HCT116 (cell line): ENCODE data around the gene GAK. TPM values are rescaled to one million over a fixed set of nuclear protein-coding genes. Genes with fewer than 3 reads are reported as not detected.

Experiments used
- ATAC-seq: fragments of 200-7000 bp; cut with Tn5 transposase; 2 replicates; pipeline ENCODE4 v1.9.1; 2020; ENCODE audit warnings: mild to moderate bottlenecking, moderate library complexity
- BruUV-seq: library from RNA; stranded (reverse); fragments of 400-500 nt; replicated peaks from 2 replicates; lab custom pipeline; 2021; lab: Mats Ljungman, UMichigan
- CTCF ChIA-PET: fragments of 300-600 bp; sonication (Branson Sonifier 250); formaldehyde crosslinking; loops from one replicate; lab custom pipeline; 2021; ENCODE audit warnings: antibody characterized with exemption; lab: Charles Lee
- POLR2A ChIA-PET: fragments of 300-600, 350-600 bp; sonication (Branson Sonifier 250); formaldehyde crosslinking; loops from one replicate; lab custom pipeline; 2021; ENCODE audit warnings: antibody characterized with exemption; lab: Charles Lee
- RAD21 ChIA-PET, 2 experiments: fragments of 300-600 bp; sonication (Branson Sonifier 250); formaldehyde crosslinking; loops; one replicate each; lab custom pipeline; 2023; ENCODE audit warnings: low total read pairs in 2 of 2; ENCODE audit not compliant: uncharacterized antibody in 2 of 2, unreplicated experiment in 2 of 2, low non-redundant PET in 1 of 2; lab: Charles Lee
- DNase-seq: peaks from one replicate; pipeline ENCODE4 v3.0.0-alpha.2; 2010; ENCODE audit warnings: low read depth, low spot score
- H2AFZ ChIP-seq: fragments of 200-600 bp; shearing (Covaris generic), sonication (generic); 2 replicates; pipeline ENCODE4 v1.6.1; 2017; ENCODE audit warnings: low read depth, mixed run types, mixed read lengths, antibody characterized with exemption, low read length; ENCODE audit not compliant: poor library complexity, severe bottlenecking
- H3K27ac ChIP-seq: 2 replicates; pipeline ENCODE4 v1.5.1; 2012; ENCODE audit warnings: low read depth, low read length
- H3K27me3 ChIP-seq: fragments of 200-600 bp; sonication (generic); 2 replicates; pipeline ENCODE4 v1.6.1; 2016; ENCODE audit warnings: mixed run types, low read length, mixed read lengths; ENCODE audit not compliant: insufficient read depth
- H3K36me3 ChIP-seq, 2 experiments: fragments of 200-500 bp in 1 of 2; fragments of 200-600 bp in 1 of 2; sonication (Bioruptor generic) in 1 of 2; sonication (generic) in 1 of 2; 2 replicates each; pipeline versions ENCODE4 v1.5.1 to v1.6.1; 2014 to 2016; ENCODE audit warnings: low read length in 2 of 2, inconsistent platforms in 1 of 2, mixed read lengths in 1 of 2, mixed run types in 1 of 2; ENCODE audit not compliant: insufficient read depth in 2 of 2, control insufficient read depth in 1 of 2
- H3K4me1 ChIP-seq, 2 experiments: fragments of 200-600 bp in 1 of 2; sonication (generic) in 1 of 2; 2 replicates each; pipeline versions ENCODE4 v1.5.1 to v1.6.1; 2012 to 2017; ENCODE audit warnings: low read length in 2 of 2, inconsistent platforms in 1 of 2, mild to moderate bottlenecking in 1 of 2, mixed read lengths in 1 of 2, mixed run types in 1 of 2, moderate library complexity in 1 of 2; ENCODE audit not compliant: insufficient read depth in 2 of 2, control insufficient read depth in 1 of 2
- H3K4me2 ChIP-seq: fragments of 200-600 bp; sonication (generic); 2 replicates; pipeline ENCODE4 v1.6.1; 2017; ENCODE audit warnings: mixed run types, low read length, mixed read lengths
- H3K4me3 ChIP-seq, 2 experiments: fragments of 200-600 bp in 1 of 2; sonication (generic) in 1 of 2; replicated peaks in 1 of 2; 2 replicates each; pipeline ENCODE4 v1.5.1; 2011 to 2016; ENCODE audit warnings: low read length in 2 of 2, control low read depth in 1 of 2, low read depth in 1 of 2, mild to moderate bottlenecking in 1 of 2, mixed read lengths in 1 of 2, mixed run types in 1 of 2
- H3K79me2 ChIP-seq: fragments of 200-600 bp; sonication (generic); 2 replicates; pipeline ENCODE4 v1.6.1; 2017; ENCODE audit warnings: mild to moderate bottlenecking, mixed run types, low read length, moderate library complexity, mixed read lengths; ENCODE audit not compliant: insufficient read depth
- H3K9ac ChIP-seq: fragments of 200-600 bp; sonication (generic); 2 replicates; pipeline ENCODE4 v1.6.1; 2016; ENCODE audit warnings: low read length, mixed read lengths
- H3K9me2 ChIP-seq: fragments of 200-600 bp; sonication (generic), shearing (Covaris generic); 2 replicates; pipeline ENCODE4 v1.6.1; 2017; ENCODE audit warnings: mixed run types, mild to moderate bottlenecking, moderate library complexity; ENCODE audit not compliant: insufficient read depth
- H3K9me3 ChIP-seq, 2 experiments: fragments of 200-500 bp in 1 of 2; fragments of 200-600 bp in 1 of 2; sonication (Bioruptor generic) in 1 of 2; sonication (generic) in 1 of 2; 2 replicates each; pipeline ENCODE4 v1.6.1; 2014 to 2017; ENCODE audit warnings: low read length in 2 of 2, mixed read lengths in 2 of 2, inconsistent platforms in 1 of 2, low read depth in 1 of 2, mild to moderate bottlenecking in 1 of 2, mixed run types in 1 of 2, moderate library complexity in 1 of 2; ENCODE audit not compliant: control insufficient read depth in 1 of 2, insufficient read depth in 1 of 2
- H4K20me1 ChIP-seq: fragments of 200-600 bp; sonication (generic), shearing (Covaris generic); 2 replicates; pipeline ENCODE4 v1.6.1; 2017; ENCODE audit warnings: mixed run types, mild to moderate bottlenecking, moderate library complexity; ENCODE audit not compliant: insufficient read depth
- CBX3 ChIP-seq: IDR thresholded peaks from 2 replicates; pipeline ENCODE4 v1.6.1; 2012; ENCODE audit warnings: low read depth
- CEBPB ChIP-seq: IDR thresholded peaks from 2 replicates; pipeline ENCODE4 v1.6.1; 2012; ENCODE audit warnings: low read depth
- ELF1 ChIP-seq: IDR thresholded peaks from 2 replicates; pipeline ENCODE4 v1.6.1; 2012; ENCODE audit warnings: low read depth, borderline replicate concordance
- EZH2 ChIP-seq: fragments of 200-600 bp; sonication (generic); IDR thresholded peaks from 2 replicates; pipeline ENCODE4 v1.6.1; 2017; ENCODE audit warnings: antibody characterized with exemption, mixed run types
- FOSL1 ChIP-seq: IDR thresholded peaks from 2 replicates; pipeline ENCODE4 v1.6.1; 2012; ENCODE audit warnings: low read depth
- POLR2AphosphoS5 ChIP-seq: IDR thresholded peaks from 2 replicates; pipeline ENCODE4 v1.6.1; 2011; ENCODE audit warnings: mild to moderate bottlenecking, low read depth, low read length, moderate library complexity
- SP1 ChIP-seq: IDR thresholded peaks from 2 replicates; pipeline ENCODE4 v1.6.1; 2012; ENCODE audit warnings: low read depth
- TCF7L2 ChIP-seq: IDR thresholded peaks from 2 replicates; pipeline ENCODE4 v1.7.0; 2011; ENCODE audit warnings: borderline replicate concordance, inconsistent platforms; ENCODE audit not compliant: insufficient read depth, insufficient read length; ENCODE audit errors: extremely low read depth
- YY1 ChIP-seq: IDR thresholded peaks from 2 replicates; pipeline ENCODE4 v1.6.1; 2011; ENCODE audit warnings: low read length, low read depth, moderate library complexity, mild to moderate bottlenecking; ENCODE audit not compliant: insufficient replicate concordance; ENCODE audit errors: extremely low read depth
- ZFX ChIP-seq: fragments of 450-650 bp; IDR thresholded peaks from 2 replicates; pipeline ENCODE4 v1.6.1; 2017
- ZNF274 ChIP-seq: fragments of 200-500 bp; sonication (Bioruptor generic); IDR thresholded peaks from 2 replicates; pipeline ENCODE4 v1.6.1; 2014; ENCODE audit warnings: mild to moderate bottlenecking, low read depth, low read length, inconsistent platforms
- intact Hi-C: fragments of 100-400 bp; cut with micrococcal nuclease; formaldehyde crosslinking; loops from 2 replicates; pipeline ENCODE4 v1.10.0; 2022
- total RNA-seq: library from RNA; stranded (reverse); gene quantifications from one replicate; pipeline ENCODE4 v1.2.1, GENCODE V29; 2021; ENCODE audit not compliant: unreplicated experiment
- TF ChIP-seq, protein P1 (sequence below): IDR thresholded peaks from 2 replicates; pipeline ENCODE4 v1.6.1; 2012; ENCODE audit warnings: low read depth
- TF ChIP-seq, protein P2 (sequence below): IDR thresholded peaks from 2 replicates; pipeline ENCODE4 v1.6.1; 2012
- TF ChIP-seq, protein P3 (sequence below): IDR thresholded peaks from 2 replicates; pipeline ENCODE4 v1.6.1; 2012

The GAK gene
- total RNA-seq, 1 experiment from 2014 or later, result 123 TPM

DNA sequence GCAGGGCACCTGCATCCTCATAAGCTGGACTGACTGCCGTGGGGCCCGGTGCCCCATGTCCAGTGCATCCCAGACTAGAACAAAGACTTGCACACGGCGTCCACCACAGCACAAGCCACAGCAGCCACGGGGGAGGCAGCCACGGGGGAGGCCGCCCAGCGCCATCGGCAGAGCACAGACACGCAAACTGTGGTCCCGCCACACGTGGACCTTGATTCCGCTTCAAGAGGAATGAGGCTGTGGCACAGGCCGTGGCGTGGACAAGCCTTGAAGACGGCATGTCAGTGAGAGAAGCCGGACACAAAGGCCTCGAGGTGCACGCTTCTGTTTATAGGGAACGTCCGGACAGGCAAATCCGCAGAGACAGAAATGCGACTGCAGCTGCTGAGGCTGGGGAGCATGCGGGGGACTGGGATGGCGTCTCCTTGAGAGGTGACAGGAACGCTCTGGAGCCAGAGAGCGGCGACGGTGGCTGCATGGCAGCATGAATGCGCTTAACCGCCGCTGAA is 96.1 kb downstream of the GAK start:
- CTCF ChIA-PET, result no interaction called here

More for the DNA sequence above, 96.1 kb downstream of the GAK start:
- Histone ChIP-seq H3K9me3 (peaks cover 0 to 17% of the 10 kb centered on the region in 2 experiments; a peak in 1 of 4 replicates), H3K4me3 (no peak overlapping the region), H4K20me1 (no peaks in the 10 kb centered on the region), H3K4me1 (no peaks in the 10 kb centered on the region), H3K79me2 (no peaks in the 10 kb centered on the region), H3K27ac (no peak overlapping the region), H3K36me3 (no peaks in the 10 kb centered on the region), H3K9me2 (no peaks in the 10 kb centered on the region), H3K4me2 (no peak overlapping the region)
- ChIA-PET RAD21 (no interaction called here), POLR2A (no interaction called here)
- intact Hi-C loops, result no loop called here
- ATAC-seq, result no peak
- TF ChIP-seq, protein P1, sequence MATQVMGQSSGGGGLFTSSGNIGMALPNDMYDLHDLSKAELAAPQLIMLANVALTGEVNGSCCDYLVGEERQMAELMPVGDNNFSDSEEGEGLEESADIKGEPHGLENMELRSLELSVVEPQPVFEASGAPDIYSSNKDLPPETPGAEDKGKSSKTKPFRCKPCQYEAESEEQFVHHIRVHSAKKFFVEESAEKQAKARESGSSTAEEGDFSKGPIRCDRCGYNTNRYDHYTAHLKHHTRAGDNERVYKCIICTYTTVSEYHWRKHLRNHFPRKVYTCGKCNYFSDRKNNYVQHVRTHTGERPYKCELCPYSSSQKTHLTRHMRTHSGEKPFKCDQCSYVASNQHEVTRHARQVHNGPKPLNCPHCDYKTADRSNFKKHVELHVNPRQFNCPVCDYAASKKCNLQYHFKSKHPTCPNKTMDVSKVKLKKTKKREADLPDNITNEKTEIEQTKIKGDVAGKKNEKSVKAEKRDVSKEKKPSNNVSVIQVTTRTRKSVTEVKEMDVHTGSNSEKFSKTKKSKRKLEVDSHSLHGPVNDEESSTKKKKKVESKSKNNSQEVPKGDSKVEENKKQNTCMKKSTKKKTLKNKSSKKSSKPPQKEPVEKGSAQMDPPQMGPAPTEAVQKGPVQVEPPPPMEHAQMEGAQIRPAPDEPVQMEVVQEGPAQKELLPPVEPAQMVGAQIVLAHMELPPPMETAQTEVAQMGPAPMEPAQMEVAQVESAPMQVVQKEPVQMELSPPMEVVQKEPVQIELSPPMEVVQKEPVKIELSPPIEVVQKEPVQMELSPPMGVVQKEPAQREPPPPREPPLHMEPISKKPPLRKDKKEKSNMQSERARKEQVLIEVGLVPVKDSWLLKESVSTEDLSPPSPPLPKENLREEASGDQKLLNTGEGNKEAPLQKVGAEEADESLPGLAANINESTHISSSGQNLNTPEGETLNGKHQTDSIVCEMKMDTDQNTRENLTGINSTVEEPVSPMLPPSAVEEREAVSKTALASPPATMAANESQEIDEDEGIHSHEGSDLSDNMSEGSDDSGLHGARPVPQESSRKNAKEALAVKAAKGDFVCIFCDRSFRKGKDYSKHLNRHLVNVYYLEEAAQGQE, result no peak
- TF ChIP-seq YY1 (no peak), POLR2AphosphoS5 (no peak), ZFX (no peak), ELF1 (no peak), TCF7L2 (no peak), EZH2 (no peak), SP1 (no peak), FOSL1 (no peak), ZNF274 (no peak), CBX3 (no peak), CEBPB (no peak)
- TF ChIP-seq, protein P2, sequence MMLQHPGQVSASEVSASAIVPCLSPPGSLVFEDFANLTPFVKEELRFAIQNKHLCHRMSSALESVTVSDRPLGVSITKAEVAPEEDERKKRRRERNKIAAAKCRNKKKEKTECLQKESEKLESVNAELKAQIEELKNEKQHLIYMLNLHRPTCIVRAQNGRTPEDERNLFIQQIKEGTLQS, result no peak
- TF ChIP-seq, protein P3, sequence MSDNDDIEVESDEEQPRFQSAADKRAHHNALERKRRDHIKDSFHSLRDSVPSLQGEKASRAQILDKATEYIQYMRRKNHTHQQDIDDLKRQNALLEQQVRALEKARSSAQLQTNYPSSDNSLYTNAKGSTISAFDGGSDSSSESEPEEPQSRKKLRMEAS, result no peak
- TF ChIP-seq, all 23 proteins: peak for 0
- Histone ChIP-seq H2AFZ (no peak overlapping the region), H3K9ac (no peak overlapping the region), H3K27me3 (no peaks in the 10 kb centered on the region)
- DNase-seq, result no peak
- no TSS peak for BruUV-seq
